Measurements from ENCODE around the gene GGTLC1. TPM values are rescaled to one million over a fixed set of nuclear protein-coding genes. Genes with fewer than 3 reads are reported as not detected.
"Not testable (repeated sequence)": the region's sequence is repeated elsewhere in the genome, so short reads cannot be mapped to it uniquely, and the experiment has no call there.

The GGTLC1 gene
- total RNA-seq, 3 donors from 2014 or later, result not detected

- H3K27ac ChIP-seq; H3K4me1 ChIP-seq; DNase-seq (ENCODE audit: low spot score in 2 of 2); H3K4me3 ChIP-seq; H3K27me3 ChIP-seq; H3K9me3 ChIP-seq; intact Hi-C loops (cut with DNase I; ENCODE audit: low total_unique reads); H3K36me3 ChIP-seq: not testable (repeated sequence)
These were observed 4.9 kb upstream of the GGTLC1 start for GRCh38 chr20:23993440-23993839.

- H3K9me3 ChIP-seq; intact Hi-C loops (cut with DNase I; ENCODE audit: low total_unique reads); H3K27me3 ChIP-seq; H3K4me3 ChIP-seq; DNase-seq (ENCODE audit: low spot score in 2 of 2); H3K36me3 ChIP-seq; H3K27ac ChIP-seq; H3K4me1 ChIP-seq: not testable (repeated sequence)
These were observed 1.7 kb upstream of the GGTLC1 start for GRCh38 chr20:23990296-23990695.

GRCh38 chr20:23988966-23989365, 387 bp upstream of the GGTLC1 start:
- H3K4me1 ChIP-seq; H3K36me3 ChIP-seq; H3K9me3 ChIP-seq; H3K27me3 ChIP-seq; intact Hi-C loops (cut with DNase I; ENCODE audit: low total_unique reads); DNase-seq (ENCODE audit: low spot score in 2 of 2); H3K27ac ChIP-seq; H3K4me3 ChIP-seq: not testable (repeated sequence)

- H3K4me1 ChIP-seq; H3K4me3 ChIP-seq; intact Hi-C loops (cut with DNase I; ENCODE audit: low total_unique reads); H3K36me3 ChIP-seq; H3K9me3 ChIP-seq; DNase-seq (ENCODE audit: low spot score in 2 of 2); H3K27ac ChIP-seq; H3K27me3 ChIP-seq: not testable (repeated sequence)
These were observed 1.9 kb downstream of the GGTLC1 start for GRCh38 chr20:23986716-23987115.

- H3K9me3 ChIP-seq; intact Hi-C loops (cut with DNase I; ENCODE audit: low total_unique reads); DNase-seq (ENCODE audit: low spot score in 2 of 2); H3K4me3 ChIP-seq; H3K4me1 ChIP-seq; H3K27ac ChIP-seq; H3K36me3 ChIP-seq; H3K27me3 ChIP-seq: not testable (repeated sequence)
These were observed 2.3 kb downstream of the GGTLC1 start for GRCh38 chr20:23986310-23986709.

- H3K9me3 ChIP-seq; H3K27me3 ChIP-seq; H3K4me1 ChIP-seq; H3K36me3 ChIP-seq; intact Hi-C loops (cut with DNase I; ENCODE audit: low total_unique reads); H3K27ac ChIP-seq; DNase-seq (ENCODE audit: low spot score in 2 of 2); H3K4me3 ChIP-seq: not testable (repeated sequence)
These were observed 2.8 kb downstream of the GGTLC1 start for GRCh38 chr20:23985790-23986225.

GRCh38 chr20:23985066-23985789, 3.4 kb downstream of the GGTLC1 start:
- H3K4me3 ChIP-seq; intact Hi-C loops (cut with DNase I; ENCODE audit: low total_unique reads); H3K27me3 ChIP-seq; DNase-seq (ENCODE audit: low spot score in 2 of 2); H3K4me1 ChIP-seq; H3K27ac ChIP-seq; H3K9me3 ChIP-seq; H3K36me3 ChIP-seq: not testable (repeated sequence)

- H3K4me1 ChIP-seq; H3K27ac ChIP-seq; H3K27me3 ChIP-seq; H3K4me3 ChIP-seq; H3K36me3 ChIP-seq; intact Hi-C loops (cut with DNase I; ENCODE audit: low total_unique reads); DNase-seq (ENCODE audit: low spot score in 2 of 2); H3K9me3 ChIP-seq: not testable (repeated sequence)
These were observed 4.0 kb downstream of the GGTLC1 start for GRCh38 chr20:23984476-23985023.

- H3K4me3 ChIP-seq; H3K9me3 ChIP-seq; DNase-seq (ENCODE audit: low spot score in 2 of 2); intact Hi-C loops (cut with DNase I; ENCODE audit: low total_unique reads); H3K4me1 ChIP-seq; H3K36me3 ChIP-seq; H3K27me3 ChIP-seq: not testable (repeated sequence)
- H3K27ac ChIP-seq, result peak overlapping the region in 1 of 2 donors; percentile 12
These were observed 6.2 kb downstream of the GGTLC1 start for GRCh38 chr20:23982112-23983018.

- intact Hi-C loops (cut with DNase I; ENCODE audit: low total_unique reads); H3K4me3 ChIP-seq; DNase-seq (ENCODE audit: low spot score in 2 of 2); H3K4me1 ChIP-seq; H3K27ac ChIP-seq; H3K9me3 ChIP-seq; H3K36me3 ChIP-seq; H3K27me3 ChIP-seq: not testable (repeated sequence)
These were observed 7.1 kb downstream of the GGTLC1 start for GRCh38 chr20:23981526-23981925.

- H3K4me3 ChIP-seq; H3K27me3 ChIP-seq; H3K4me1 ChIP-seq; H3K9me3 ChIP-seq; H3K36me3 ChIP-seq; H3K27ac ChIP-seq; DNase-seq (ENCODE audit: low spot score in 2 of 2); intact Hi-C loops (cut with DNase I; ENCODE audit: low total_unique reads): not testable (repeated sequence)
These were observed 7.6 kb downstream of the GGTLC1 start for GRCh38 chr20:23981014-23981413.

- H3K27me3 ChIP-seq; H3K9me3 ChIP-seq; intact Hi-C loops (cut with DNase I; ENCODE audit: low total_unique reads); H3K4me1 ChIP-seq; H3K27ac ChIP-seq; H3K4me3 ChIP-seq; DNase-seq (ENCODE audit: low spot score in 2 of 2); H3K36me3 ChIP-seq: not testable (repeated sequence)
These were observed 8.4 kb downstream of the GGTLC1 start for GRCh38 chr20:23979899-23980811.

All from breast epithelium (tissue), 4 donors.